Natural killer cell (primary cell): Measurements from ENCODE around the gene RFX7. TPM values are rescaled to one million over a fixed set of nuclear protein-coding genes. Genes with fewer than 3 reads are reported as not detected.
"Not testable (repeated sequence)": the region's sequence is repeated elsewhere in the genome, so short reads cannot be mapped to it uniquely, and the experiment has no call there.

ENCODE experiments used
- ATAC-seq, 3 donors: fragments of 150-1000 bp in 2 of 3; fragments of 200-7000 bp in 1 of 3; cut with Tn5 transposase; 1 replicate in 1 of 3; 2 replicates in 2 of 3; pipeline ENCODE4 v1.10.0; 2021; ENCODE audit warnings: mild to moderate bottlenecking in 2 of 3, moderate library complexity in 2 of 3
- DNase-seq, 2 donors: peaks; one replicate each; pipeline versions ENCODE4 v3.0.0 to v3.0.0-alpha.2; 2013 to 2021; ENCODE audit warnings: mixed read lengths in 1 of 2
- H3K27ac ChIP-seq: one replicate; pipeline ENCODE4 v1.5.1; 2013; ENCODE audit warnings: mild to moderate bottlenecking, low read length
- H3K27me3 ChIP-seq: one replicate; pipeline ENCODE4 v1.6.1; 2013; ENCODE audit warnings: low read length; ENCODE audit not compliant: control insufficient read depth, insufficient read depth
- H3K36me3 ChIP-seq: one replicate; pipeline ENCODE4 v1.6.1; 2013; ENCODE audit warnings: low read length; ENCODE audit not compliant: control insufficient read depth, insufficient read depth
- H3K4me1 ChIP-seq: one replicate; pipeline ENCODE4 v1.6.1; 2013; ENCODE audit warnings: low read length; ENCODE audit not compliant: control insufficient read depth, insufficient read depth
- H3K4me3 ChIP-seq: one replicate; pipeline ENCODE4 v1.5.1; 2013; ENCODE audit warnings: low read length
- H3K9me3 ChIP-seq: one replicate; pipeline ENCODE4 v1.6.1; 2013; ENCODE audit warnings: low read length; ENCODE audit not compliant: control insufficient read depth, insufficient read depth
- H3K27ac Mint-ChIP-seq, 2 donors: one replicate each; pipeline ENCODE4 v1.8.0; 2022; ENCODE audit warnings: mild to moderate bottlenecking in 2 of 2, mixed read lengths in 2 of 2, moderate library complexity in 1 of 2
- H3K27me3 Mint-ChIP-seq, 2 donors: one replicate each; pipeline ENCODE4 v1.8.0; 2022; ENCODE audit warnings: low read depth in 2 of 2, mixed read lengths in 2 of 2
- H3K36me3 Mint-ChIP-seq: one replicate; pipeline ENCODE4 v1.8.0; 2022; ENCODE audit warnings: mixed read lengths
- H3K4me1 Mint-ChIP-seq, 2 donors: one replicate each; pipeline ENCODE4 v1.8.0; 2022; ENCODE audit warnings: mixed read lengths in 2 of 2
- H3K4me3 Mint-ChIP-seq: one replicate; pipeline ENCODE4 v1.8.0; 2022; ENCODE audit warnings: mild to moderate bottlenecking, moderate library complexity, mixed read lengths
- H3K9me3 Mint-ChIP-seq, 2 donors: one replicate each; pipeline ENCODE4 v1.8.0; 2022; ENCODE audit warnings: mixed read lengths in 2 of 2
- CTCF ChIP-seq: fragments of 200-600 bp; IDR thresholded peaks from one replicate; pipeline ENCODE4 v1.8.0; 2022; ENCODE audit warnings: antibody characterized with exemption
- WGBS: methylation state at CpG from one replicate; pipeline ENCODE4 v1.1.7; 2013; ENCODE audit warnings: missing lambda C conversion rate; ENCODE audit not compliant: insufficient coverage; 5-methylcytosine and 5-hydroxymethylcytosine counted together
- intact Hi-C: fragments of 100-400 bp; cut with micrococcal nuclease; formaldehyde crosslinking; loops from one replicate; pipeline ENCODE4 v1.14.2; 2022
- total RNA-seq, 4 donors: library from RNA; stranded (reverse); fragments of 120-200 nt in 1 of 4; gene quantifications; one replicate each; pipeline versions ENCODE4 v1.2.3 to v1.2.4, GENCODE V29; 2013 to 2022

The RFX7 gene
- total RNA-seq, 3 donors from 2014 or later (not counting 1 experiment from before 2014, with no cell fraction given), result 25.0 to 37.4 (median 33.8) TPM

GRCh38 chr15:56165234-56165633 is 78.4 kb downstream of the RFX7 start:
- peaks cover 11% of the 10 kb centered on the region for H3K4me1 ChIP-seq
- Mint-ChIP-seq H3K4me3 (no peak overlapping the region), H3K4me1 (peaks cover 46 to 53% of the 10 kb centered on the region in 2 donors), H3K36me3 (no peaks in the 10 kb centered on the region), H3K27ac (peak overlapping the region; percentile 27 to 68), H3K9me3 (no peaks in the 10 kb centered on the region), H3K27me3 (no peaks in the 10 kb centered on the region)
- no peaks in the 10 kb centered on the region for H3K9me3 ChIP-seq
- no peaks in the 10 kb centered on the region for H3K36me3 ChIP-seq
- no peak overlapping the region for H3K4me3 ChIP-seq
- WGBS, result 96% methylated on average over 2 of the region's 2 CpGs
- no peak overlapping the region for H3K27ac ChIP-seq
- TF ChIP-seq CTCF, result no peak
- intact Hi-C loops, result no loop called here
- ATAC-seq, result no peak
- no peaks in the 10 kb centered on the region for H3K27me3 ChIP-seq
- DNase-seq, result no peak

DNA sequence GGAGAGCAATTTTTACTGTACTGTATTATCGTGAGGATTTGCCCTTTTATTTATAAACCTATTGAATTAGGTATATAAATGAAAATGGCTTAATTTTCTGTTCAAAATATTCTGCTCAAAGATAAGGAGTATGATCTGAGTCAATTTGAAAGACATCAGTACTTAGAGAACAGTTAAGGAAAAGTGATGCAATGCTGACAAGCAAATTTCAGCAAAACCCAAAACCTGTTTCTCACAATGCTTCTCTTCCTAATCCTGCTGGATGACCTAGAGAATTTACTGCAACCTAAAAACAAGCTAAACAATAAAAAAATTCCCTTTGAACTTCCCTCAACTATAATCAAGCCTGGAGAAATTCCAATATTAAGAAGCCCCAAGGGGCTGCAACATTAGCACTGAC is 82.7 kb downstream of the RFX7 start:
- Mint-ChIP-seq H3K36me3 (no peaks in the 10 kb centered on the region), H3K4me1 (peaks cover 29 to 39% of the 10 kb centered on the region in 2 donors), H3K4me3 (no peak overlapping the region), H3K9me3 (no peaks in the 10 kb centered on the region), H3K27ac (no peak overlapping the region), H3K27me3 (no peaks in the 10 kb centered on the region)
- no peak overlapping the region for H3K27ac ChIP-seq
- no peak for ATAC-seq
- H3K36me3 ChIP-seq, result no peaks in the 10 kb centered on the region
- no peaks in the 10 kb centered on the region for H3K27me3 ChIP-seq
- no peak for DNase-seq
- peaks cover 3% of the 10 kb centered on the region for H3K4me1 ChIP-seq
- no CpG with 5 or more reads among the region's 1 CpG for WGBS
- intact Hi-C loops, result no loop called here
- TF ChIP-seq CTCF, result no peak
- no peak overlapping the region for H3K4me3 ChIP-seq
- H3K9me3 ChIP-seq, result no peaks in the 10 kb centered on the region

- 100% methylated on average over 1 of the region's 3 CpGs for WGBS
- Mint-ChIP-seq H3K9me3 (peaks cover 0 to 5% of the 10 kb centered on the region in 2 donors), H3K36me3 (peaks cover 10% of the 10 kb centered on the region)
Measured at GRCh38 chr15:56156877-56157276, 86.8 kb downstream of the RFX7 start.

GRCh38 chr15:56155278-56155677 is 88.4 kb downstream of the RFX7 start:
- H3K36me3 Mint-ChIP-seq, result not testable (repeated sequence)

More at GRCh38 chr15:56156877-56157276, 86.8 kb downstream of the RFX7 start:
- Histone ChIP-seq H3K27me3 (no peaks in the 10 kb centered on the region), H3K27ac (no peak overlapping the region), H3K4me1 (no peaks in the 10 kb centered on the region), H3K4me3 (no peak overlapping the region), H3K9me3 (no peaks in the 10 kb centered on the region), H3K36me3 (no peaks in the 10 kb centered on the region)
- H3K27me3 Mint-ChIP-seq, result no peaks in the 10 kb centered on the region
- H3K4me1 Mint-ChIP-seq, result peaks cover 23 to 34% of the 10 kb centered on the region in 2 donors
- TF ChIP-seq CTCF, result no peak
- intact Hi-C loops, result no loop called here
- no peak overlapping the region for H3K27ac Mint-ChIP-seq
- ATAC-seq (no peak), DNase-seq (no peak)
- H3K4me3 Mint-ChIP-seq, result no peak overlapping the region

GRCh38 chr15:56154768-56155167 is 88.9 kb downstream of the RFX7 start:
- H3K27ac Mint-ChIP-seq, H3K27me3 Mint-ChIP-seq, DNase-seq, H3K4me3 Mint-ChIP-seq, H3K4me3 ChIP-seq, H3K36me3 ChIP-seq, H3K4me1 ChIP-seq, H3K27ac ChIP-seq, intact Hi-C loops, H3K9me3 ChIP-seq, H3K9me3 Mint-ChIP-seq, ATAC-seq, H3K27me3 ChIP-seq, H3K36me3 Mint-ChIP-seq: not testable (repeated sequence)
- 100% methylated on average over 4 of the region's 4 CpGs for whole genome bisulfite sequencing
- H3K4me1 Mint-ChIP-seq, result peaks cover 35 to 44% of the 10 kb centered on the region in 2 donors

More at GRCh38 chr15:56155278-56155677, 88.4 kb downstream of the RFX7 start:
- H3K27me3 Mint-ChIP-seq, H3K27me3 ChIP-seq, H3K9me3 Mint-ChIP-seq, H3K27ac ChIP-seq, H3K27ac Mint-ChIP-seq, H3K36me3 ChIP-seq, H3K4me1 ChIP-seq, H3K4me3 Mint-ChIP-seq, intact Hi-C loops, ATAC-seq, DNase-seq, H3K9me3 ChIP-seq, H3K4me3 ChIP-seq: not testable (repeated sequence)
- 98% methylated on average over 6 of the region's 10 CpGs for WGBS
- peaks cover 39 to 47% of the 10 kb centered on the region in 2 donors for H3K4me1 Mint-ChIP-seq
